HG03342 (cell line): Measurements from ENCODE around the gene TIGAR.

ENCODE experiments used
- ATAC-seq: cut with Tn5 transposase; IDR thresholded peaks from one replicate; pipeline ENCODE4 v1.9.1; 2021; ENCODE audit warnings: mild to moderate bottlenecking, moderate library complexity; ENCODE audit not compliant: unreplicated experiment

TIGAR gene

DNA sequence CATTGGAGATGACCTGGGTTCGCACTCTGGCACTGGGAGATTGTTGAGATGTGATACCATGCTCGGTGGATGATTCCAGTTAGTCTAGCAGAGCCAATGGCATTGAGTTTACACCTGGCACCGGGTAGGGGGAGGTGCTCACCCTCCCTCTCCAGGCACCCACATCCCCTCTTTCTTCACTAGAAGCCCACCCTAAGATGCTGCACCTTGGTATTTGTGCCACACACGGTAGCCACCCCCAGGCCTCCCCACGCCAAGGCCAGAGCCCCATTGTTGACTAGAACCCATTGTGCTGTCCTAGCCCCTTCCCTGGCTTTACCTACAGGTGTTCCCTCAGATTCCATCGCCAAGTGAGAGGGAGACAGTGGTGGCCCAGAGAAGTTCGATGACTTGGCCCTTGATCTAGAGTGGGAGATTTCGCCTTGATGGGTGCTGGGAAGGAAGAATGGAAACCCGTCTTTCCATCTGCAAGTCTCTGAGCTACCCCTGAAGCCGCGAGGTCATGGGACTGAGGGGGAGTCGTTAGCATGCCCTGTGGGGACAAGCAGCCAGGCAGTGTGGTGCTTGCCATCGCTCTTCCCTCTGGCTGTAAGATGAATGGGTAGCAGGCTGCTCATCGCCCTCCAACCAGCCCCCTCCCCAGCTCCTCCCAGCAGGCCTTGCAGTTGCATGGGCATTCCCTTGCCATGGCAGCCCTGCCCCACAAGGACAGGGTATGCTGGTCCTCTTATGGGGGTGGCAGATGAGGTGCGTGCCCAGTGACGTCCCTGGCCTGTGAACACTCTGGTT lies 38.7 kb upstream of the TIGAR start:
- no peak for ATAC-seq

GRCh38 chr12:4282892-4283511 lies 38.0 kb upstream of the TIGAR start:
- no peak for ATAC-seq

DNA sequence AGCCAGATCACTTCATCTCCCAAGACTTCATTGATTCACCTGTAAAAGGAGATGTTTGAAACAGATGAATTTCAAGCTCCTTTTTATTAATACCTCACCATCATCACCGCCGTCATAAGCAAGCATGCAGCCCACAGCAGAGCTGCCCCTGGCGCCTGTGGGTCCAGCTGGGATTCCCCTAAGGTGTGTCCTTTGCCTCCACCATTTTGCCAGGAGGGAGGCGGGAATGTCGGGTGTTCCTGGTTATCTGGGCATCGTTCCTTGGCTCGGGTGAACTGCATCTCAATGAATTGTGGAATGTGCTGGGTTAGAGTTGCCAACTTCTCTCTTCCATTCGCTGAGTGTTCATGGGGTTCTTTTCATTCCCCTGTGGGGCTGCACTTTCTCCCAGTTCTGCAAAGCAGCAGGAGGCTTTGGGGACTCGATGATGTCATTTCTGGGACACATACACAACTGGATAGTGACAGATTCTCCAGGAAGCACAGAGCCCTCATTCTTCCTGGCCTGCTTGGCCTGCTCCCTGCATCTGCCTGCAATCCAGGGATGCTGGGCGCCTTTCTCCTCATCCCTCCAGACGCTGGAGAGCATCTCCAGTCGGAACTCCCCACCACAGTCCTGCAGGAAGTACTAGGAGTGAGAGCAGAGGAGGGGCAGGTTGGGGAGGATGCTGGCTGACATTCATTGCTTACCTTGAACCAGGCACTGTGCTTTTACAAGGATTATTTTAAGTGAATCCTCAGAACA lies 37.3 kb upstream of the TIGAR start:
- ATAC-seq, result no peak

DNA sequence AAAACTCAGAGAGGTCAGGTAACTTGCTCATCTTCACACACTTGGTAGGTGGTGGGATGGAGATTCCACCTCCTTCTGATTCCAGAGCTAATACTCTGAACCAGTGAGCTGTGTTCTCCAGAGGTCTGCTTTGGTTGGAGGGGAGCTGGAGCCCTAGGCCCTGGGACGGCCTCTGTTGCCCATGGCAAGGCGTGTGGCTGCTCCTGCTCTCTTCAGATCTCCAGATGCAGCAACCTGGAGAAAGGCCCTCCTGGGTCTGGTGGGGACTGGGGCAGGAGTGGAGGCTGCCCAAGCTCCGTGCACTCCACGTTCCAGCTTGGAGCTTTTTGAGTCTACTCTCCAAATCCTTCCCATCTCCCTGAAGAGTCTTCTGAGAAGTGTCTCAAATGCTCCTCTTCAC lies 36.7 kb upstream of the TIGAR start:
- ATAC-seq, result no peak

DNA sequence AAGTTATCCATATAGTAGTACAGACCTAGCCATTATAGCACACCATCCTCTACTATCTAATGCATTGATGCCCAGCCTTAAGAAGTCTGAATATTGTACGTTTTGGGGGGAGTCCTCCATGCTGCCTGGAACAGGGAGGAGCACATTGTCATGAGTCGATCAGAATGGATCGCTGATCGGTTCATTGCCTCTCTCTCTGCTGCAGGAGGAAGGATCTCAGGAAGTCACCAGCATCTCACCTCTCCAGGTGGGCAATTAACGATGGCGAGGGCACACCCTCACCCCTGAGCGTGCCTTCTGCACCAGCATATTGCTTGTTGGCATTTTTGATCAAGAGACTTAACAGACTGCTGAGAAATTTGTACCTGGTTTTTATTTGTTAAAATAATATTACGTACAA lies 35.9 kb upstream of the TIGAR start:
- no peak for ATAC-seq

GRCh38 chr12:4286228-4286627 lies 34.8 kb upstream of the TIGAR start:
- ATAC-seq, result no peak

- no peak for ATAC-seq
These were observed 34.2 kb upstream of the TIGAR start for GRCh38 chr12:4286771-4287317.

GRCh38 chr12:4287325-4288211 lies 33.4 kb upstream of the TIGAR start:
- no peak for ATAC-seq

DNA sequence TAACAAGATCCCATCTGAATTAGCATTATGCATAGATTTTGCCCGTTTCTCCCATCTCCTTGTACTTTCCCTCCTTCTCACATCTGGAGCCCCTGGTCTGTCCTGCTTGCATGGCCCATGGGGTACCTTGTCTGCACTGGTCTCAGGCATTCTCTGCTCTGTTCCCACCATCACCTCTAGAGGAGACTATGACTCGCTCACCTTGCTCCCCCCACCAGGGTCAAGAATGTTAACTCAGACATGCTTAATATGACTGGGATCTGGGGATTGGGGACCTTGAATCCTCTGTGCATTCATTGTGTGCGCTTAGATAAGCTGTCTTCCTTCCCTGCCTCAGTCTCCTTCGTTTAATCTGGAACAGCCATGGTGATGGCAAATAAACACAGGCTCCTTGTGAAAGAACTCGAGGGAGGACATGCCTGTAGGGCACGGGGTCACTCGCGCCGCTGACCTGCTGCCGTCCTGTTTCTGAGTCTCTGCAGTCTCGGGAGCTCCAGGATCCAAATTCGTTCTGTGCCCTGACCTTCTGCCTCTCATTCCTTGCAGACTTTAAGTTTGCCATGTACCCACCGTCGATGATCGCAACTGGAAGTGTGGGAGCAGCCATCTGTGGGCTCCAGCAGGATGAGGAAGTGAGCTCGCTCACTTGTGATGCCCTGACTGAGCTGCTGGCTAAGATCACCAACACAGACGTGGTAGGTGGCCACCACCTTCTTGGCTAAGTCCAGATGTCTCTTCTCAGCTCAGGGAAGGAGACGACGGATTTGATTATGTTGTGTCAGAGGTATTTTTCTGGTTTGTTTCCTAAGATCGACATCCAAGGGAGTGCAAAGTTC lies 32.5 kb upstream of the TIGAR start:
- ATAC-seq, result no peak

- ATAC-seq, result no peak
These were observed 31.7 kb upstream of the TIGAR start for GRCh38 chr12:4289231-4289878.

DNA sequence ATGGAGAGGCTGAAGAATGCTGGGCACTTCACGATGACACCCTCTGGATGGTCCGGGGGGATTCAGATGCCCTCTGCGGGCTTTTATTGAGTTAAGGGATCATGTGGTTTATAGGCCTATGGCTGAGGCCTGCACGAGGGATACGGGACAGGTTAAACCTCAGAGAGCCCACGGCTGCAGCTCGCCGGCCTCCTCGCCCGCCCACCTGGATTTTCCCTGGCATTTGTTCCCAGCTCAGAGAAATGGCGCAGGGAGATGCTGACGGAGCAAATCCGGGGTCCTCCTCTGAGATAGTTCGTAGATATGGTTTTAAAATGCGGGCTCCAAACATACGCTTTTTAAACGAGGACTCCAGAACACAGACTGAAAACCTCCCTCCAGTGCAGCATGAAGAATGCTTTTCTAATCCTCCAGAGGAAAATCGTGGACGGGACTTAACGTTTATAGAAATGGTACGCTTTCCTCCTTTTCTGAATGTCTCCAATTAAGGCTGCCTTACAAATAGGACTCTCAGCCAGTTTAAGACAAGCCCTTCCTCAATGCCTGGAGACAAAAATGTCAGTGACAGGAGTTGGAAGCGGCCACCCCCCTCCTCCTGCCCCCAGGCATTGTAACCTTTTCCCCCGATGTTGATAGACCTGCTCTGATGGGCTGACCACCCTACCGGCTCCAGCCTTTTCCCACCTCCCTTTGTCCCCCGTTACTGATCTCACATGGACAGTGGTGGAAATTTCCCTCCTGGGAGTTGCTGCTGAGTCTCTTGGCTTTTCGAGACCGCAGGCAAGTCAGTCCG lies 30.8 kb upstream of the TIGAR start:
- ATAC-seq, result no peak

- no peak for ATAC-seq
These were observed 28.5 kb upstream of the TIGAR start for GRCh38 chr12:4292341-4293073.

DNA sequence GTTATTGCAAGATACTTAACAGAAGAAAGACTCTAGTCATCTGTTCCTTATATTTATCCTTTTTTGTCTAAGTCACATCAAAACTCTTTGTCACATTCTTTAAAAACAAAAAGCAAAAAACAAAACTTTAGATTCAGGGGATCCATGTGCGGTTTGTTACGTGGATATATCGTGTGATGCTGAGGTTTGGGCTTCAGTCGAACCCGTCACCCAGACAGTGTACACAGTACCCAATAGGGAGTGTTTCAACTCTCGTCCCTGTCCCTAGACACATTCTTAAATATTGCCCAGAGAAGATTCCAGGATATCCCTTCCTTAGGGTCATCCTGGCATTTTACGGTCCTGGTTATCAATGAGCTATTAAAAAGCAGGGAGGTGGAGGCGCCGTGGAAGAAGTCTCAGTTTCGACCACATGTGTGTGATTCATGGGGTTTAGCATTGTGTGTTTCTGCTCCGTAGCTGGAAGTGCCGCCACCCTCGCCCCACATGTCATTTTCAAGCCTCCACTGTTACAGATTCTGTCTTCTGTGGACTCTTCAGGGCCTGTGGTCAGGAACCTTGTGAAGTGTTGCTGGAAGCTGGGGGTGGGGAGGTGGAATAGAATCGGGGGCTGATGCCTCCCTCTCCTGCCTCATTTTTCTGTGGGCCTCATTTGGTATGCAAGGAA lies 27.6 kb upstream of the TIGAR start:
- ATAC-seq, result no peak

GRCh38 chr12:4293966-4294505 lies 27.0 kb upstream of the TIGAR start:
- ATAC-seq, result no peak

DNA sequence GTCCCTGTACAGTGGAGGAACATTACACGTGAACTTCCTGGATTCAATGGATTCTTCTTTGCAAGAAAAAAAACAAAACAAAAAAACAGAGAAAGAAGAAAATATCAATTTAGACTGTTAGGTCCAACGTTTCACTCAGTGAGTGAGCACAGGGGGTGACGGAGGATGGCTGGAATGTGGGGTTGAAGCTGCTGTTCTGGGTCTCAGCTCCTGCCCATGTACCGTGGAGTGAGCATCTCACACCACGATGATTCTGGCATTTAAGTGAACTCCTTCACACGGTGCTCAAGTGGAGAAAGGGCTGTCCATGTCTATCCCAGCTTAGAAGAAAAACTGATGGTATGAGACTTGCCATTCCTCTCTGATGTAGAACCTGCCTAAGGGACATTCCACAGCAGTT lies 24.3 kb upstream of the TIGAR start:
- ATAC-seq, result no peak

DNA sequence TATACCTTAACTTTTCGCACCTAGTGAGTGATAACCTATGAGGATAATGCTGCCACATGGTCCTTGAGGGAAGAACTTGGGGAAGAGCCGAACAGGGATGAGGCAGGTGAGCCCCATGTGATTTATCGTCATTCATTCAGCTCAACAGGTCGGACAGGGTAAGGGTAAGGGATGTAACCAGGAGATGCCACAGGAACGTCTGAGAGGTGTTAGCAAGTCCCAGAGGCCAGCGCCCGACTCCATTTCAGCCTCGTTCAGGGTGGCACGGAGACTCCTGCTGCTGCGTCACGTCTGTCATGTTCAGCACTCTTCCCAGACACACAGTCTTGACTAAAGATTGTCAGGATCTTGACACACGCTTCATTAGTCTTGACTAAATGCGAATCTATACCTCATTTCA lies 23.4 kb upstream of the TIGAR start:
- no peak for ATAC-seq

DNA sequence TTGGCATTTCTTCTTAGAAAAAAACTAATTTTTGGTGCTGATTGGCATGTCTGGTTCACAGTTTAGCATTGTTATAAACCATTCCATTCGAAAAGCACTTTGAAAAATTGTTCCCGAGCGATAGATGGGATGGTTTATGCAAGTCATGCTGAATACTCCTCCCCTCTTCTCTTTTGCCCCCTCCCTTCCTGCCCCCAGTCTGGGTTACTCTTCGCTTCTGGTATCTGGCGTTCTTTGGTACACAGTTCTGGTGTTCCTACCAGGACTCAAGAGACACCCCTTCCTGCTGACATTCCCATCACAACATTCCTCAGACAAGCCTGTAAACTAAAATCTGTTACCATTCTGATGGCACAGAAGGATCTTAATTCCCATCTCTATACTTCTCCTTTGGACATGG lies 20.1 kb upstream of the TIGAR start:
- ATAC-seq, result no peak
